ENCODE measurements around the gene ATP8B1. TPM values are rescaled to one million over a fixed set of nuclear protein-coding genes. Genes with fewer than 3 reads are reported as not detected.

Gene ATP8B1
- total and polyA plus RNA-seq, 9 of the 15 experiments (the other 6 are each of a cell fraction or from before 2014, with no cell fraction given), result 0.01 to 0.22 (median 0.03) TPM; not detected in 3

DNA sequence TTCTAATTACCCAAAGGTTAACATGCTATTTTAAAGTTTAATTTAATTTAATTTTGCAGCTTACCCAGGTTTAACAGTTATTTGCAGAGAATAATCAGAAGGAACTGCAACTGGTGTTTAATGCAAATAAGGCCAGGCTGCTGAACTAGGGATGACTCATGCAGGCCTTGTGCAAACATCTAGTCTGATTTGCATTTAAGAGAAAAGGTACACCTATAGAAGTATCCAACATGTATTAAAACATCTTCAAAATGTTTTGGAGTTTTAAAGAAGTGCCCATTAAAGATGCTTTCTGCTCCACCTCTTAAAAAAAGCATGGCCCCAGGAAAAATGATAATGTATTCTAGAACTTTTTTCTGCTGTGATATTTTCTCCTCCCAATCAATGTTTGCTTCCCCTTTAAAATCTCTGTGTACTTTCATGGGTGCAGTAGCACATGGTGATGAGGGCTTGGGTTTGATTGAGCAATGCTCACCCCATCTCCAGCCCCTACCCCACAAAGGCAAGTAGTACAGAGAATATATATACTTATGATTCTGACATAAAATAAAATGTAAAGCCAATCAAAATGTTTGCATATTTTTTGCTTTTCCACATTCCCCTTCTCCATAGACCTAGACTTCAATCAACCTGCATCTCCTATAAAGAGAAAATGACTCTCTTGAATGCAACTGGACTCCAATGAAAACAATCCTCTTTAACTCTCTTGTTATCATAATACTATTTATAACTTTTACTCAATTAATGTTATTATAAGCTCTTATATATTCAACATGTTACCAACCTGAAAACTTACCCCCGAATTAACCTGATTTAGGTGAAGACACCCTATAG lies 54.1 kb downstream of the ATP8B1 start (continued):
- TF ChIP-seq JUN (IDR thresholded peaks at IDR 0.05; ENCODE audit: borderline replicate concordance, low read depth, low read length) (peak; percentile 47; the same call in 1 of the 2 replicates), JUN (CRISPR knock-in tag; IDR thresholded peaks at IDR 0.05; ENCODE audit: borderline replicate concordance) (no peak), ZNF12 (CRISPR knock-in tag; IDR thresholded peaks at IDR 0.05) (no peak)
- TF ChIP-seq, protein P1, sequence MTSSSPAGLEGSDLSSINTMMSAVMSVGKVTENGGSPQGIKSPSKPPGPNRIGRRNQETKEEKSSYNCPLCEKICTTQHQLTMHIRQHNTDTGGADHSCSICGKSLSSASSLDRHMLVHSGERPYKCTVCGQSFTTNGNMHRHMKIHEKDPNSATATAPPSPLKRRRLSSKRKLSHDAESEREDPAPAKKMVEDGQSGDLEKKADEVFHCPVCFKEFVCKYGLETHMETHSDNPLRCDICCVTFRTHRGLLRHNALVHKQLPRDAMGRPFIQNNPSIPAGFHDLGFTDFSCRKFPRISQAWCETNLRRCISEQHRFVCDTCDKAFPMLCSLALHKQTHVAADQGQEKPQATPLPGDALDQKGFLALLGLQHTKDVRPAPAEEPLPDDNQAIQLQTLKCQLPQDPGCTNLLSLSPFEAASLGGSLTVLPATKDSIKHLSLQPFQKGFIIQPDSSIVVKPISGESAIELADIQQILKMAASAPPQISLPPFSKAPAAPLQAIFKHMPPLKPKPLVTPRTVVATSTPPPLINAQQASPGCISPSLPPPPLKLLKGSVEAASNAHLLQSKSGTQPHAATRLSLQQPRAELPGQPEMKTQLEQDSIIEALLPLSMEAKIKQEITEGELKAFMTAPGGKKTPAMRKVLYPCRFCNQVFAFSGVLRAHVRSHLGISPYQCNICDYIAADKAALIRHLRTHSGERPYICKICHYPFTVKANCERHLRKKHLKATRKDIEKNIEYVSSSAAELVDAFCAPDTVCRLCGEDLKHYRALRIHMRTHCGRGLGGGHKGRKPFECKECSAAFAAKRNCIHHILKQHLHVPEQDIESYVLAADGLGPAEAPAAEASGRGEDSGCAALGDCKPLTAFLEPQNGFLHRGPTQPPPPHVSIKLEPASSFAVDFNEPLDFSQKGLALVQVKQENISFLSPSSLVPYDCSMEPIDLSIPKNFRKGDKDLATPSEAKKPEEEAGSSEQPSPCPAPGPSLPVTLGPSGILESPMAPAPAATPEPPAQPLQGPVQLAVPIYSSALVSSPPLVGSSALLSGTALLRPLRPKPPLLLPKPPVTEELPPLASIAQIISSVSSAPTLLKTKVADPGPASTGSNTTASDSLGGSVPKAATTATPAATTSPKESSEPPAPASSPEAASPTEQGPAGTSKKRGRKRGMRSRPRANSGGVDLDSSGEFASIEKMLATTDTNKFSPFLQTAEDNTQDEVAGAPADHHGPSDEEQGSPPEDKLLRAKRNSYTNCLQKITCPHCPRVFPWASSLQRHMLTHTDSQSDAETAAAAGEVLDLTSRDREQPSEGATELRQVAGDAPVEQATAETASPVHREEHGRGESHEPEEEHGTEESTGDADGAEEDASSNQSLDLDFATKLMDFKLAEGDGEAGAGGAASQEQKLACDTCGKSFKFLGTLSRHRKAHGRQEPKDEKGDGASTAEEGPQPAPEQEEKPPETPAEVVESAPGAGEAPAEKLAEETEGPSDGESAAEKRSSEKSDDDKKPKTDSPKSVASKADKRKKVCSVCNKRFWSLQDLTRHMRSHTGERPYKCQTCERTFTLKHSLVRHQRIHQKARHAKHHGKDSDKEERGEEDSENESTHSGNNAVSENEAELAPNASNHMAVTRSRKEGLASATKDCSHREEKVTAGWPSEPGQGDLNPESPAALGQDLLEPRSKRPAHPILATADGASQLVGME (CRISPR knock-in tag; IDR thresholded peaks at IDR 0.05), result no peak
- TF ChIP-seq, protein P2, sequence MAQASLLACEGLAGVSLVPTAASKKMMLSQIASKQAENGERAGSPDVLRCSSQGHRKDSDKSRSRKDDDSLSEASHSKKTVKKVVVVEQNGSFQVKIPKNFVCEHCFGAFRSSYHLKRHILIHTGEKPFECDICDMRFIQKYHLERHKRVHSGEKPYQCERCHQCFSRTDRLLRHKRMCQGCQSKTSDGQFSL (CRISPR knock-in tag; IDR thresholded peaks at IDR 0.05), result no peak
- TF ChIP-seq, protein P2 (tag; IDR thresholded peaks at IDR 0.05), result no peak
